Stimulated activated CD8-positive, alpha-beta memory T cell treated with anti-CD3 and anti-CD28 coated beads, Interleukin-4, amount 100 ng/mL, for 1 hour (primary cell): ENCODE data around the gene CRISP2.
"Not testable (repeated sequence)": the region's sequence is repeated elsewhere in the genome, so short reads cannot be mapped to it uniquely, and the experiment has no call there.

Source experiments
- DNase-seq, 2 donors: peaks; one replicate each; pipeline ENCODE4 v3.0.0-alpha.2; 2020; ENCODE audit warnings: low read depth in 2 of 2, low spot score in 1 of 2

Gene CRISP2, protein sequence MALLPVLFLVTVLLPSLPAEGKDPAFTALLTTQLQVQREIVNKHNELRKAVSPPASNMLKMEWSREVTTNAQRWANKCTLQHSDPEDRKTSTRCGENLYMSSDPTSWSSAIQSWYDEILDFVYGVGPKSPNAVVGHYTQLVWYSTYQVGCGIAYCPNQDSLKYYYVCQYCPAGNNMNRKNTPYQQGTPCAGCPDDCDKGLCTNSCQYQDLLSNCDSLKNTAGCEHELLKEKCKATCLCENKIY

DNA sequence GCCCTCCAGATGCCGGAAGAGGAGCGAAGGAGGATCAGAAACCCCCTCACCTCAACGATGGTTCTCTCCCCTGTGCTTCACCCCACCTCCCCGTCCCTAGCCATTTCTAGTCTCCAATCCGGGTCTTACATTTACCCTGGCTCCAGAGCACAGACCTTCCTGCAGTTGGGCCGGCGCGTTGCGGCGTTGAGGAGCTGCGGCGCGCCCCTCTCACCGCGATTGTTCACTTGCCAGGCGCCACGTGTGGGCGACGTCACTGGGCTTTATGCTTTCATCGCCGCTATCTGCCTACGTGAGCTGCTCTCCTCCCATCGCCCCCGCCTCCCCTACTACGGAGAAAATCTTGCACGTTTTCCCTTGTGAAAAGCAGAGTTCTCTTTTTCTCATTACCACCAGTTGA, at the start of gene CRISP2:
Gene CRISP2 (minus strand): TSS at position 198 of the 400 bp plus-strand sequence. CDS start 4,347 bp downstream, outside the sequence.
- DNase-seq = no peak

DNA sequence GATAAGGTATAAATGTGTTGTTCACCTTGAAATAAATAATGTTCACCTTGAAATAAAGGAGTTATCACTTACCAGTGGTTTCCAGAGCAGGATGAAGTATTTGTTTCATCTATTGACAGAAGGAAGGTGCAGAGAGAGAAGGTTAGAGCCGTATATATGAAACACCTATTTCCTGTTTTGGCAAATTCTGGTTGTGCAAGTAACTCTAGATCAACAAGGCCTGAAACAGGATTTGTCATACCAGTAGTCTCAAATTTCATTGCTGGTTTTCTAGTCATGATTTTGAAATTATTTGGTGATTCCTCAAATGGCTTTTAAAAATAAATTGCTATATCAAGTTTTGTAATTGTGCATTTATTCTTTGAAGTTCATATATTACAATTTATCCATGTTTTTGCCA, 30.9 kb upstream of the CRISP2 start, which contains the start of gene CRISP3:
Gene CRISP3 (minus strand): TSS at position 130 of the 400 bp plus-strand sequence. CDS start 21 bp downstream, at position 109.
- no peak for DNase-seq

DNA sequence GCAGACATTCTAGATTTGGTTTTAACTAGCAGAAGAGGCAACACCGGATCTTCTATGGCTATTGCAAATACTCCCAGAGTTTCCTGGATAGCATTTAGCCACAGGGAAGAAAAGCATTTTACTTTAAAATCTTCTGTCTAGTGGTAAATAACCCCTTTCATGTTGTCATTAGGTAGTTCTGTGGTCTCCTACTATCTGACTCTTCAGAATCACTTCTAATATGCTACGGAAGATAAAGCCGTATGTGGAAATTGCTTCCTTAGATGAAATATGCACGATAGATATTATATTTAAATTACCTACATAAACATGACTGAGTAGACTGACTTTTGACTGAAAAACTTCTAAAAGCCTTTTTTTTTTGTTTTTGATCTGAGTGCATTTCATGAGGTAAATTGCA, 30.1 kb upstream of the CRISP2 start:
- no peak for DNase-seq

DNA sequence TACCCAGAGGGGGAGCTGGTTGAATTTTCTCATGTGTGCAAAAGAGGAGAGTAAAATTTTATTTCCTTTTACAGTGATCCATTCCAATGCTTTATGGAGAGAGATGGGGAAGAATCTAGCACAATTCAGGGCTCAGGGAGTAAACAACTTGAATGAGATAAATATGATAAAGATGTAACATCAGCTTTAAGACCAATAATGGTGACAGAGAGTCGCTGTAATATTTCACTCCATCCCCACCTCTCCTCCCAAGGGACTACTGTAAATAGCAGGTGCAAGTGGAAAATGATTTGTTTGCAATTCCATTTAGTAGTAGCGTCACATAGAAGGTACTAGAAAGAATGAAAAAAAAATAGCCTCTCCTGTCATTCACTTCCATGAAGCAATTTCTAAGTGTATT, 26.1 kb upstream of the CRISP2 start:
- no peak for DNase-seq

DNA sequence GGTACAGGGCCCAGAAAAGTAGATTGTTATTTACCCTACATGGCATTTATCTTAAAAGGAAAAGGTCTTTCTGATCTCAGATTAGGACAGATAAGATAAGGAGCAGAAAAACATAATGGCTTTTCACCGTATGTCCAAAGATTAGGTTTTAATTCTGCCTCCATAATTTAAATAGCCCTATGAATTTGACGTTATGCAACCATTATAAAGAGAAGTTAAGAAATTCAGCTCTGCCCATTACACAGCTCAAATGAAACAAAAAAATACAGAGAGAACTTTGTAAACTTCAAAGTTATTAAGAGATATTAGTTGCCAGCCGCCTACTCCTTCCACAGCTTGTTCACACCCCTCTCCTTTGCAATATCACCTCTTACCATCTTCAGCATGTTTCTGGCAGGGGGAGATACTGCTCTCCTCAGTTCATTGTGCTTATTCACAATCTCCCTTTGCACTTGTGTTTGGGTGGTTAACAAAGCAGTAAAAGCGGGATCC, 22.7 kb upstream of the CRISP2 start:
- DNase-seq = no peak

DNA sequence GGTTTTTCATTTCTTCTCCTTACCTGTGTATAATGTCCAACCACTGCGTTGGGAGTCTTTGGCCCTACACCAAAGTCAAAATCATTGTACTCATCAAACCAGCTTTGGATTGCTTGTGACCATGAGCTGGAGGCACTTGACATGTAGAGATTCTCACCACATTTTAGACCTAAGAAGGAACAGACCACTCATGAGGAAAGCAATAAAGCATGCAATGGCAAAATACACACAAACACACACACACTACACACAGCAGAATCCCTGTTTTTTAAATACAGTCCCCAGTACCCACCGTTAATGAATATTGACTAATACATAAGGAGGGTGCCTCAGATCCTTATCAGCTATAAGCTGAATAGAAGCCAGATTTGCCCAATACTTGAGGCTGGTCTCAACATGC, 20.3 kb upstream of the CRISP2 start:
- DNase-seq = no peak

DNA sequence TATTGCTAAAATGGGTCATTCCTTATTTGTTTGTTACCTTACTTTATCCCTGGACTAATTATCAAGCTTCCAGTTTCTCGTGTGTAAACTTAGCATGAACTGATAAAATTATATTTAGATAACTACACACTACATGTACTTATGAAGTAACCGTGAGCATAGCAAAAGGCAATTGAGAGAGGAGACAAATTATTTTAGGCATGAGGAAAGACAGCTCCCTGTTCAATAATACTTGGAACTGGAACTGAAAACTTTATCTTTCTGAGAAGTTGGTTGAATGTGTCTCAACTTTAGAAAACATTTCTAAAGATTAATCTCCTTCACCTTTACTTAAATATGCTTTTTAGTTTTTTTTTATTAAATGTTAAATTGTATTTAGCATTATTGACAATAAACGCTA, 19.4 kb upstream of the CRISP2 start:
- DNase-seq = no peak

DNA sequence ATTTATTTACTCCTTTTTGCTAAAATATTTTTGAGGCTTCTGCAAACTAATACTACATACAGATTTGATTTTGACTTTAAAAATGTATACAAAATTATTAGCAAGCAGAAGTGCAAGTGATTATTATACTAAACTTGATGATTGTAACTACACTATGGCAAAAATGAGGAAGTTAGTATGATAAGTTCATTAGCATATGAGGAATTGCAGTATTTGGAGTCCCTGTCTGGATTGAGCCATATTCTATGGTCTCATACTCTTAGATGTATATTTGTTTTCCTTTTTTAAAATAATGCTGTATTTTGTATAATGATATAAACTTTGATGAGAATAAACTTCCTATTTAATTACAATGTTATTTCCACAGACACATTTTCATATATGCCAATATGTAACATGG, 16.9 kb upstream of the CRISP2 start:
- DNase-seq = no peak

DNA sequence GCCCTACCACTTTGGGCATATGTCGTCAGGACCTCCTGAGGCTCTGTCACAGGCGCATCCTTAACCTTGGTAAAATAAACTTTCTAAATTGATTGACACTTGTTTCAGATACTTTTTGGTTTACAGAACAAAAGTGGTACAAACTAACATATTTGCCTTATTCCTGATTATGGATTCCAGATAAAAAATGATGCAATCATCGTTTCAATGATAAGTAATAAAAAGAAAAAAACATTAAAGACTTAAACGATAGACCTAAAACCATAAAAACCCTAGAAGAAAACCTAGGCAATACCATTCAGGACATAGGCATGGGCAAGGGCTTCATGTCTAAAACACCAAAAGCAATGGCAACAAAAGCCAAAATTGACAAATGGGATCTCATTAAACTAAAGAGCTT, 10.6 kb upstream of the CRISP2 start:
- not testable (repeated sequence) for DNase-seq

DNA sequence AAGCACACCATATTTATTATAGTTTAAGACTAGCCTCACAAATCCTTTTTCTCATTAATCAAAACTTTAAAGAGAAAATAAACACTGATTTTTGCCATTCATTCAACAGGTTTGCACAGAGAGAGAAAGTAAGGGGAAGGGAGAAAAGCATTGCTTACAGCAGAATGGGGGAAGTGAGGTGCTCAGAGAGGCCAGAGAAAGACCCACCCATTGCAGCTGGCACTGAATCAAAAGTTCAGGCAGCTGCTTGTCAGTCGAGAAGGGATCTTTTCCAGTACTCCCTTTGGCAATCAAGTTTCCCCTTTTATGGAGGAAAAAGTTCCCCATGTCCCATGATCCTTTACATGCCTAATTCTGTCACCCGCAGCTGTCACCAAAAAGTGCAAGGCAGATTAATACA, 8.0 kb upstream of the CRISP2 start:
- DNase-seq = no peak

DNA sequence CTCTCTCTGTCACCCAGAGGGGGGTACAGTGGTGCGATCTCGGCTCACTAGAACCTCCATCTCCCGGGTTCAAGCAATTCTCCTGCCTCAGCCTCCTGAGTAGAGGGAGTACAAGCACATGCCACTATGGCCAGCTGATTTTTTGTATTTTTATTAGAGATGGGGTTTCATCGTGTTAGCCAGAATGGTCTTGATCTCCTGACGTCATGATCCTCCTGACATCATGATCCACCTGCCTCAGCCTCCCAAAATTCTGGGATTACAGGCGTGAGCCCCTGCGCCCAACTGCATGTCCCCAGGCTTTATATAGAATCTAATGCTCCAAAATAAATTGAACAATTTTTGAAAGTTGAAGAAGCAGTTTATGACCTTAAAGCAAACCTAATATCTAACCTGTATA, 7.0 kb upstream of the CRISP2 start:
- DNase-seq = no peak

DNA sequence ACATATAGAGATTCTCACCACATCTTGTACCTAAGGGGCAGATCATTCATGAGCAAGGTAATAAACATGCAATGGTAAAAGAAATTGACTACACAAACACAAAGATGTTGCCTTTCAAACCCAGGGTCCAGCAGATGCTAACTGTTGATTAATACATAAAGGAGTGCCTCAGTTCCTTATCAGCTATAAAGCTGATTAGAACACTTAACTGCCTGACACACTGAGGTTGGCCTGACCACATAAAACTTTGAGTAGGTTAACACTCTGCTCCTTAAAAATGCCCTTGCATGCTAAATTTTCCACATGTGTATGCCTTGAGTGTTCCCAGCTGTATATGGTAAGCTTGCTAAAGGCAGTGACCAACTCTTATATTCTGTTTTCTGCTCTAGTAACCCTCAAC, 14.9 kb downstream of the CRISP2 start:
- DNase-seq = no peak

DNA sequence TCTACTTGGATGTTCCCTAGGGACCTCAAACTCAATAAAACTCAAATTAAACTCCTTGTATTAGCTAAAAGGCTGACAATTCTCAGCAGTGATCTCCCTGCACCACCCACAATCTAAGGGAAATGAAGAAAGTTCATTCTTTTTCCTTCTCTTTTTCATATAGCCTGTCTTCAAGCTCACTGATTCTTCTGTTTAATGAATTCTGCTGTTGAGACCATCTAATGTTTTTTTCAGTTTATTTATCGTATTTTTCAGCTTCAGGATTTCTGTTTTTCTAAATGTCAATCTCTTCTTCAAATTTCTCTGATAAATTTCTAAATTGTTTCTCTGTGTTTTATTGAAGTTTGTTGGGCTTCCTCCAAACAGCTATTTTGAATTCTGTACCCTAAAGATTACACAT, 19.8 kb downstream of the CRISP2 start:
- DNase-seq = no peak

DNA sequence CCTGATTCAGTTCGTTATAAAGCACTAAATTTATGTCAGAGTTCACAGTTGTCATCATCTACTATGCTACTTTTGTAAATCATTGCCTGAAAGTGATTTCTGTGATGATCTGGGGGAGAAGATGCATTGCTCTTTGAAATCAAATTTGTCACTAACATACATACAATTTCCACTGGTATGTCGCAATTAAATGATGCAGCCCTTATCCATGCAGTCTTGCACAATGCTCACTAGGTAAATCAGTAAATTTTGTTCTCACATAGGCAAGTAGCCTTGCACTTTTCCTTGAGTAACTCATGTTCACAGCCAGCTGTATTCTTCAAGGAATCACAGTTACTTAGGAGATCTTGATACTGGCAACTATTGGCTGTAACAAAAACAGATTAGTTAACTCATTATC, 20.8 kb downstream of the CRISP2 start:
- DNase-seq = no peak

DNA sequence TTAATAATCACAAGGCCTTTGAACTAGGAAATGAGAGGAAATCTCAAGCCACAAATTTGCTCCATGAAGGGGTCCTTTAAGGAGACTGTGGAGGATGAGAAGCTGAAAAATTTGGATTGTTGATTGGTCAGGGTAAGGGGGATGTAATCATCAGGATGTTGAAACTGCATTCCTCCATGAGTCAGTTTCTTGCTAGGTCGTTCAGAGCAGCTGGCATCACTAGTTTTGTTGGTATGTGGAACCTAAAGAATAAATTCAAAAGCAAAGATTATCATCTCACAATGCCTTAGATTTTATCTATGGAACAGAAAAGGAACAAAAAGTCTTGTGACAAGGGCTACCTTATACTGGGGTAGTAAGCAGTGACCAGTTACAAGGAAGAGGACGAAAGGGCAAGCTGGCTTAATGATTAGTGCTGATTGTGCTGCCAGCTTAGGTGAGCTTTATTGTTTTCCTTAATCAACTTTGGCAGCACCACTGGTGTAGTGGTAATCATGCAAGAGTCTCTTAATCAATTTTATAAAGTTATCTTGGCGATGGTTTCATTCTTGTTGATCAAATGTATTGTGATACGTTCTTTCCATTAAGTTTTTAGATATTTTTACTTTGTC, 36.6 kb downstream of the CRISP2 start:
- no peak for DNase-seq

DNA sequence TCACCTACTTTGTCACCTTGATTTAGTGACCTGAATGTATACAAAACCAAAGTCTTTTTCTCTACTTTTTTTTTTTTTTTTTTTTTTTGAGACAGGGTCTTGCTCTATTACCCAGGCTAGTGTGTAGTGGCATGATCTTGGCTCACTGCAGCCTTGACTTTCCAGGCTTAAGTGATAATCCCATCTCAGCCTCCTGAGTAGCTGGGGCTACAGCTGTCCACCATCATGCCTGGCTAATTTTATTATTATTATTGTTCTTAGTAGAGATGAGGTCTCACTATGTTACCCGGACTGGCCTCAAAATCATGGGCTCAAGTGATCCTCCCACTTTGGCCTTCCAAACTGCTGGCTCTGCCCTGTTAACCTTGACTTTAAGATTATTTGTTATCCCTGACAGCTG, 37.5 kb downstream of the CRISP2 start:
- no peak for DNase-seq

DNA sequence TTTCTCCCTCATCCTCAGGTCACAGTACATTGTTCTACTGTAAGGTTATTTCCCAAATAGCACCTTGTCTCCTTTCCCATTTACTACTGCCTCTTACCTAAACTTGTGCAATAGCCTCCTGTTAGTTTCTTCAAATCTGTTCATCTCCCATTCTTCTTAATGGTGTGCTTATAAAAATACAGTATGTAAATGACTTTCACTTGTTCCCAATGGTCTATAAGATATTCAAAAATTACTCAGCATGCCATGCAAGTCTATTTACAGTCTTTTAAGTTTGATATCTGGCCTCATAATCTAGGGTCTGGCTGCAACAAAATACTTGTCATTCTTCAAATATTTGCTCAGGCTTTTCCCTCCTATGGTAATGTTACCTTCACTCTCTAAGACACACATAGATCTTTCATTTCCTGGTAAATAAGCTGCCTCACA, 45.2 kb downstream of the CRISP2 start:
- no peak for DNase-seq

DNA sequence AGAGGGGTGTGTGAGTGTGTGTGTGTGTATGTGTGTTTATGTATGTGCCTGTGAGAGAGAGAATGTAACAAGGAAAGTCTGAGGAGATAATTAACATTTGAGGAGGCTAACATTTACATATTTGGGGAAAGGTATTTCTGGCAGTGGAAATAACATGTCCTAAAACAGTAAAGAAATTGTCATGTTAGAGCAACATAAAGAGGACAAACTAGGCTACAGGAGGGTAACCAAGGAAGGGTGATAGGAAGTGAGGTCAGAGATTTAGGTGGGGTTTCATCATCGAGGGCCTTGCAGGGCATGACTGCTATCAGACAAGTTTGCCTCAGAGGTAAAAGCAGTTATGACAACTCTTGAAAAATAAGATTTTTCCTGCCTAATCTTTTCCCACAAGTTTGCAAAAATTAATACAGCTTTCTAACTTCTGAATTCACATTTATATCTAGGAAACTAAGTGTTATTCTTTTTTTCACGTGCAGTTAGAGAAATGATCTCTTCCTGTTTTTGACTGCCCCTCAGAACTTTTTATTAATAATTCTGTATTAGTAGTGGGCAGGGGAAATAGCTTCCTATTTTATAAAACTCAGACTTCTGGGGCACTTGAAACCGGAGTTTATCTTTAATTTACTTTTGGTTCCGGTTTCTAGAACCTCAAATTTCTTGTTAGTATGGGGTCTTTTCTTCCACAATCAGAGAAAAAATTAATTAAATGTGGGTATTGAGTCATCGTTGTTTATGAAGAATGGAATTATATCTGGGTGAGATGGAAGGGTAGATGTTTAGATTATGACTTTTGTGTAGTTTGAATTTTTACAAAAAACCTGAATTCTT, 46.2 kb downstream of the CRISP2 start:
- no peak for DNase-seq

DNA sequence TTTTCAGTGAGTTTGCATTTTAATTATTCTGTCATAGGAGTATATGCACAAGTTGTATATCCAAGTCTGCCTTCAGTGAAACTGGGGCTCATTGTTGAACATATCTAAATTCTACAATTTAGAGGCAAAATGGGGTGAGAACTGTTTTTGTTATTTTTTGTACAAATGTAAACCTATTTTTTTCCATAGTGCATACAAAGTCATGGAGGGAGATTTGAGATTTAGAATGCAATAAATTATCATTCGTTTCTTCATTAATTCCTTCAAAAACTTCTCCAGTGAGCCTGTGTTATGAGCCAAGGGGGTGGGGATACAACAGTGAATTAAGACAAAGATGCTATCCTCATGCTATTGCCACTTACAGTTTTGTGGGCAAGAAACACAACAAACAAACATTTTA, 46.9 kb downstream of the CRISP2 start:
- no peak for DNase-seq

DNA sequence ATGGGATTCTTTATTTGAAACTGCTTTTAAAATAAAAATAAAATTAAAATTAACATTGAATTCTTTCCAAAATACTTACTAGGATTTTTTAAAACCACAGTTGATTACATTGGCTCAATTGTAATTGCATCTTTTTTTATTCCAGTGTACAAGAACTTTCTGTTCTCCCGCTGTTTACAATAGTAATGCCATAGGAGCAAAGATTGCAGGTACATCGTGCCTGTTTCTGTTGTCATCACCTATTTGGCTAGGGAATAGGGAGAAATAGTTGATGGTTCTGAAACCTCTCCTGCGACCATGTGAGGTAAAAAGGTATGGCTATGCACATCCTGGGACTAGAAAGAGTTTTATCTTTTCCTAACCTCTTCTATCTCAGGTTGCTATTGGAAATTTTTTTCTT, 48.5 kb downstream of the CRISP2 start:
- DNase-seq = no peak

DNA sequence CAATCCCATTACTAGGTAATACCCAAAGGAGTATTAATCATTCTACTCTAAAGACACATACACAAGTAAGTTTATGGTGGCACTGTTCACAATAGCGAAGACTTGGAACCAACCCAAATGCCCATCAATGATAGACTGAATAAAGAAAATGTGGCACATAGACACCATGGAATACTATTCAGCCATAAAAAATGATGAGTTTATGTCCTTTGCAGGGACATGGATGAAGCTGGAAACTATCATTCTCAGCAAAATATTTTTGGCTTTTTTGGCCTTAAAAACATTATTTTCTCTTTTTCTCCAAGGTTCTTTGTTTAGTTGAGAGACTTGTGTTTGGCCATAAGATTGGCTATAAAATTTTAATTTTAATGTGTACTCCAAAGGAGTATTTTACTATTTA, 49.3 kb downstream of the CRISP2 start:
- not testable (repeated sequence) for DNase-seq

DNA sequence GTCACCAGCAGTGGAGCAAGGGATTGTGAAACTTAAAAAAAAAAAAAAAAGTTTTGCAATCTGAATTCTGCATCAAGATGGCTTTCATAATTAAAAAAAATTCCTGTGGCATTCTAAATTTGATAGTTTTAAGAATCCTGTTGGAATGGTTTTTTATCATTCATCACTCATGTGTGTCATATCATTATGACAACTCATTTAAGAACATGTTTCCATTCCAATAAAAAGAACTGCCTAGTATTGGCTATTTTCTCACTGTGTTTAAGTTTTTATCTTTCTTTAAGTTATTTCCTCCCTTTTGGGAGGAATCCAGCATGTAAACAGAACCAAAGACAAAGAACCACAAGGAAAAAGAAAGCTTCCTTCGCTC, 50.5 kb downstream of the CRISP2 start:
- no peak for DNase-seq
